ENCODE measurements around the gene DDX42. TPM values are rescaled to one million over a fixed set of nuclear protein-coding genes. Genes with fewer than 3 reads are reported as not detected.

The DDX42 gene
- total RNA-seq, 1 experiment from 2014 or later: 184 TPM

- Histone ChIP-seq H3K4me1 (ENCODE audit: insufficient read depth, low read length) (no peaks in the 10 kb centered on the region), H3K14ac (ENCODE audit: insufficient read depth, low read length) (no peak overlapping the region), H2BK12ac (ENCODE audit: insufficient read length, low read depth, low read length) (no peak overlapping the region), H2BK5ac (ENCODE audit: insufficient read length, low read length) (no peak overlapping the region), H2BK120ac (ENCODE audit: low read depth, low read length, poor library complexity, severe bottlenecking) (no peak overlapping the region), H3K27me3 (ENCODE audit: insufficient read depth, low read length) (no peaks in the 10 kb centered on the region), H3K27ac (ENCODE audit: insufficient read length, low read depth, low read length) (no peak overlapping the region), H3K23me2 (ENCODE audit: insufficient read length, low read depth, low read length, poor library complexity, severe bottlenecking) (peaks cover 3% of the 10 kb centered on the region), H2BK20ac (ENCODE audit: low read depth, low read length, poor library complexity, severe bottlenecking) (no peak overlapping the region), H2AK5ac (ENCODE audit: insufficient read length, low read length) (no peak overlapping the region), H2AFZ (ENCODE audit: low read length) (no peak overlapping the region), H3K79me2 (ENCODE audit: insufficient read depth, low read length) (no peaks in the 10 kb centered on the region), H3K18ac (ENCODE audit: insufficient read length, low read depth, low read length) (no peak overlapping the region), H4K91ac (ENCODE audit: insufficient read length, low read depth, low read length) (no peak overlapping the region), H3K4me2 (ENCODE audit: insufficient read depth, insufficient read length, low read length) (no peak overlapping the region), H3K79me1 (ENCODE audit: insufficient read depth, low read depth, low read length, poor library complexity, severe bottlenecking) (no peaks in the 10 kb centered on the region), H3T11ph (ENCODE audit: low read length) (no peak overlapping the region), H4K5ac (ENCODE audit: insufficient read length, low read depth, low read length) (no peak overlapping the region), H2BK15ac (ENCODE audit: low read depth, low read length) (no peak overlapping the region), H4K8ac (replicated peaks; ENCODE audit: insufficient read length, low read depth, low read length) (no peak overlapping the region), H3K56ac (ENCODE audit: insufficient read length, low read depth, low read length) (no peak overlapping the region), H4K20me1 (ENCODE audit: control insufficient read depth, insufficient read depth, insufficient read length) (no peaks in the 10 kb centered on the region), H3K4ac (ENCODE audit: low read depth, low read length) (no peak overlapping the region), H3K9ac (ENCODE audit: extremely low read depth, insufficient read length, low read length) (no peak overlapping the region), H3K23ac (ENCODE audit: insufficient read length, low read depth, low read length) (no peak overlapping the region), H3K9me3 (ENCODE audit: control insufficient read depth, low read depth, low read length) (no peaks in the 10 kb centered on the region)
- Mint-ChIP-seq H3K36me3 (ENCODE audit: insufficient read depth in 1 of 3, low read depth in 3 of 3) (peaks cover 0 to 2% (median 0%) of the 10 kb centered on the region in 3 experiments; a peak in 1 of 7 replicates), H3K4me3 (no peak overlapping the region), H3K27me3 (ENCODE audit: low read depth) (no peaks in the 10 kb centered on the region), H3K4me1 (peaks cover 5 to 9% of the 10 kb centered on the region in 2 experiments), H3K27ac (peak overlapping the region in 2 of 3 experiments; percentile 18 to 41; a peak in 3 of 7 replicates), H3K9me3 (no peaks in the 10 kb centered on the region)
- no peak for DNase-seq
- WGBS (ENCODE audit: extremely low coverage, insufficient read length, low lambda C conversion rate): no CpG with 5 or more reads among the region's 8 CpGs
- no peak for TF ChIP-seq CTCF (conservative IDR thresholded peaks at IDR 0.05)
Measured at GRCh38 chr17:63735691-63736090, 38.3 kb upstream of the DDX42 start.
